Stomach (tissue), 4 donors: Measurements from ENCODE around the gene TCAIM.

Experiments
- CTCF ChIP-seq, 7 experiments: fragments of 450-650 bp in 4 of 7; fragments of 200-600 bp in 3 of 7; sonication (generic) in 3 of 7; IDR thresholded peaks; one replicate each; pipeline ENCODE4 v1.5.1; 2016 to 2019; ENCODE audit warnings: antibody characterized with exemption in 7 of 7, control low read depth in 2 of 7, mild to moderate bottlenecking in 1 of 7
- POLR2A ChIP-seq, 4 donors: fragments of 450-650 bp; IDR thresholded peaks; one replicate each; pipeline ENCODE4 v1.6.1; 2016; ENCODE audit warnings: antibody characterized with exemption in 4 of 4, control low read depth in 2 of 4, mild to moderate bottlenecking in 1 of 4, moderate library complexity in 1 of 4
- POLR2AphosphoS5 ChIP-seq, 3 donors: sonication (generic); formaldehyde crosslinking; IDR thresholded peaks; one replicate each; pipeline ENCODE4 v1.6.1; 2016; ENCODE audit warnings: antibody characterized with exemption in 3 of 3

GRCh38 chr3:44309500-44309899 lies 29.1 kb upstream of the TCAIM start:
- no peak for TF ChIP-seq POLR2A (IDR thresholded peaks at IDR 0.05)
- TF ChIP-seq CTCF (IDR thresholded peaks at IDR 0.05) = no peak
- TF ChIP-seq POLR2AphosphoS5 (IDR thresholded peaks at IDR 0.05) = no peak
